Stimulated activated CD4-positive, alpha-beta T cell treated with anti-CD3 and anti-CD28 coated beads, Interleukin-4, amount 100 ng/mL, for 24 hours (primary cell): Measurements from ENCODE around the gene RUSF1.
"Not testable (repeated sequence)": the region's sequence is repeated elsewhere in the genome, so short reads cannot be mapped to it uniquely, and the experiment has no call there.

Experiments used
- DNase-seq: peaks from one replicate; pipeline ENCODE4 v3.0.0-alpha.2; 2020

Gene RUSF1

GRCh38 chr16:31507929-31508705 is at the start of gene RUSF1:
Gene RUSF1 (minus strand): TSS chr16:31508391. CDS start chr16:31508373, 18 bp downstream.
- peak; percentile 86 for DNase-seq

DNA sequence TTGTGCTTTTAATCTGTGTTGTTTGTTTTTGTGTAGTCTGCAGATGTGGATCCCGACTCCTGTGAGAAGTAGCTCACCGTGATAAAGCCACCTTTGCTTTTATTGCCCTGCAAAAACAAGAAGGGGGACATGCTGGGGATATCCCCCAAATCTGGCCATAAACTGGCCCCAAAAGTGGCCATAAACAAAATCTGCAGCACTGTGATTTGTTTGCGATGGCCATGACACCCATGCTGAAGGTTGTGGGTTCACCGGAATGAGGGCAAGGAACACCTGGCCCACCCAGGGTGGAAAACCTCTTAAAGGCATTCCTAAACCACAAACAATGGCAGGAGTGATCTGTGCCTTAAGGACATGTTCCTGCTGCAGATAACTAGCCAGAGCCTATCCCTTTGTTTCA is 34.6 kb upstream of the RUSF1 start:
- DNase-seq = no peak

DNA sequence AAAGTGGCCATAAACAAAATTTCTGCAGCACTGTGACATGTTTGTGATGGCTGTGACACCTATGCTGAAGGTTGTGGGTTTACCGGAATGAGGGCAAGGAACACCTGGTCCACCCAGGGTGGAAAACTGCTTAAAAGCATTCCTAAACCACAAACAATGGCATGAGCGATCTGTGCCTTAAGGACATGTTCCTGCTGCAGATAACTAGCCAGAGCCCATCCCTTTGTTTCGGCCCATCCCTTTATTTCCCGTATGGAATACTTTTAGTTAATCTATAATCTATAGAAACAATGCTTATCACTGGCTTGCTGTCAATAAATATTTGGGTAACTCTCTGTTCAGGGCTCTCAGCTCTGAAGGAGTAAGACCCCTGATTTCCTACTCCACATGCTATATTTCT is 31.6 kb upstream of the RUSF1 start:
- not testable (repeated sequence) for DNase-seq

GRCh38 chr16:31538243-31538598 is 30.0 kb upstream of the RUSF1 start:
- not testable (repeated sequence) for DNase-seq

GRCh38 chr16:31537362-31538242 is 29.4 kb upstream of the RUSF1 start:
- no peak for DNase-seq

GRCh38 chr16:31536804-31537361 is 28.7 kb upstream of the RUSF1 start:
- DNase-seq = no peak

GRCh38 chr16:31535737-31536136 is 27.5 kb upstream of the RUSF1 start:
- no peak for DNase-seq

DNA sequence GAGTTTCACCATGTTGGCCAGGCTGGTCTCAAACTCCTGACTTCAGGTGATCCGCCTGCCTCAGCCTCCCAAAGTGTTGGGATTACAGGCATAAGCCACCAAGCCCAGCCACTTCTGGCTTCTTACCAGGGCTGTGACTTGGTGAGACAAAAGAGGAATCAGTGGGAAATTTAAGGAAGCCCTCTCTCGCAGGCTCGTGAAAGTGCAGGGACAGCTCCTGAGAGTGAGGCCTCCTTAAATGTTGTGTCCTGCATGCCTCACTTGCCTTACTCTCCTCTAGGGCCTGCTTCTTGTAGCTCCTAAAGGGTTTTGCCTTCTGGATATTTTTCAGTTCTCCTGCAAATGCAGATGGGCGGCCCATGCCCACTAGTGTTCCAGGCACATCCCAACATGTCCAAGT is 24.7 kb upstream of the RUSF1 start:
- no peak for DNase-seq

- DNase-seq = no peak
Measured at GRCh38 chr16:31532120-31532519, 23.9 kb upstream of the RUSF1 start.

DNA sequence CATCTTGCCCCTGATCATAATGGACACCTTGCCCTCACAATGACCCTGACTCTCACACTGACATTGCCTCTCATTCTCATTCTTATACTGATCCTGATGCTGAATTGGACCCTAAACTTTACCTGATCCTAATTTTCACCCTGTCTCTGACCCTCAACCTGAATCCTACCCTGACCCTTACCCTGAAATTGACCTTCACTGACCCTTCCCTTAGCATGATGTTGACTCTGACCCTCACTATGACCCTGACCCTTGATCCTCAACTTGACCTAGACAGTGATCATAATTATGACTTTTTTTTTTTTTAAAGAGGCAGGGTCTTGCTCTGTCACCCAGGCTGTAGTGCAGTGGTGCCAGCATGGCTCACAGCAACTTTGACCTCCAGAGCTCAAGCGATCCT is 22.9 kb upstream of the RUSF1 start:
- DNase-seq = no peak

DNA sequence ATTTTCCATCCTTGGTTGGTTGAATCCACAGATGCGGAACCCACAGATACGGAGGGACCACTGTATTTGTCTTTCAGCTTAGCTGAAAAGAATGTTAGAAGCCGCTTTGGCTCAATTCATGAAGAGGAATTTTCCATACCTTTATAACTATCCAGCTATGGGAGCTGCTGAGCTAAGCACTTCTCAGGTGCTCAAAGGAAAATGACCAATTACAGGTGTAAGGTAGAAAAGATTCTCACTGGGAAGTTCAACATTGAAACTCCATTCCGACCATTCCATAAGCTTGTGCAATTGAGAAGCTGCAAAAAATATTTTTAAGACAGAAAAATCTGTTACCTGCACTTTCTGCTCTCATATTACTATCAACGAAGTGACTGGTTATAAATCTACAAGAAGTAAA is 22.2 kb upstream of the RUSF1 start:
- DNase-seq = no peak

- no peak for DNase-seq
Measured at GRCh38 chr16:31529937-31530312, 21.7 kb upstream of the RUSF1 start.

- DNase-seq = no peak
Measured at GRCh38 chr16:31529108-31529936, 21.1 kb upstream of the RUSF1 start.

DNA sequence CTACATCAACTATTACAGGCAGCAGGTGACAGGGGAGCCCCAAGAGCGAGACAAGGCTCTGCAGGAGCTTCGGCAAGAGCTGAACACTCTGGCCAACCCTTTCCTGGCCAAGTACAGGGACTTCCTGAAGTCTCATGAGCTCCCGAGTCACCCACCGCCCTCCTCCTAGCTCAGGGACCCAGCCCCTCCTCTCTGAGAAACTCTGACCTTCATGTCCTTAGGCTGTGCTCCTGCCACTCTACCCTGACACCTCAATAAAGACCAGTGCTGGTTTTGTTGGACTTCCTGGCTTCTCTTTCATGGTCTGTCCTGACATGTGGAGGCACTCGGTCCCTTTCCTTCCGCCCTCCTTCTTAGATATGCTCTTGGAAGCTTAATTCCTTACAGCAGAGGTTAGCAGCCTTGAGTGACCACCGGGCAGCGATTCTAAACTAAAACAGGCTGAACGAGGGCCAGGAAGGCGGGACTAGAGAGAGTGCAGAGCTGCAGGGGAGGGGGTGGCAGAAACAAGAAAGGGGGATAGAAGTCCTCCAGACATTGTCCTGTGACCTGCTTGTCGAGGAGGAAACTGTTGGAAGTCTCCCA is 20.4 kb upstream of the RUSF1 start:
- no peak for DNase-seq

DNA sequence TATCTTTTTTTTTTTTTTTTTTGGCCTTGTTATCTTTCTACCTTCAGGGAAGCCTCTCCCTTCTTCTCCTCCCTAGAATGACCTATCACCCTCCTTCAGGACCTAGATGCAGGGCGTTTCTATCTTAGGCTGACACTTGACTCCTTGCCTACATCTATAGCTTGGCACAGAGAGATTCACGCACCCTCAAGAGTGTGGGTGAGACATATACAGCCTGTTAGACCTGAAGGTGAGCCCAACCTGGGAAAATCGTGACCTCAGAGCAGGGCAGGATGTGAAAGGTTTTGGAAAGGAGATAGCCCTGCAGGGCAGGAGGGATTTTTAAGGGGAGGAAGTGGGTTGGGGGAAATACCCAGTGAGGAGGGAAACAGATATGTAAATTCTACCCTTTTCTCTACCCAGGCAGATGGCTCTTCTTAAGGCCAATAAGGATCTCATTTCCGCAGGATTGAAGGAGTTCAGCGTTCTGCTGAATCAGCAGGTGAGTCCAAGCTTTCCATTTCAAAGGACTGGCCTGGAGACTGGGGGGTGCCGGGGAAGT is 19.6 kb upstream of the RUSF1 start, which contains the start of gene AHSP:
AHSP (plus strand) TSS at position 167 of the 541 bp plus-strand sequence; CDS start at position 407, 240 bp downstream.
- DNase-seq = no peak

GRCh38 chr16:31525113-31525512 is 16.9 kb upstream of the RUSF1 start:
- DNase-seq = no peak

GRCh38 chr16:31523768-31524167 is 15.6 kb upstream of the RUSF1 start:
- DNase-seq = not testable (repeated sequence)

- no peak for DNase-seq
Measured at GRCh38 chr16:31522071-31522470, 13.9 kb upstream of the RUSF1 start.

DNA sequence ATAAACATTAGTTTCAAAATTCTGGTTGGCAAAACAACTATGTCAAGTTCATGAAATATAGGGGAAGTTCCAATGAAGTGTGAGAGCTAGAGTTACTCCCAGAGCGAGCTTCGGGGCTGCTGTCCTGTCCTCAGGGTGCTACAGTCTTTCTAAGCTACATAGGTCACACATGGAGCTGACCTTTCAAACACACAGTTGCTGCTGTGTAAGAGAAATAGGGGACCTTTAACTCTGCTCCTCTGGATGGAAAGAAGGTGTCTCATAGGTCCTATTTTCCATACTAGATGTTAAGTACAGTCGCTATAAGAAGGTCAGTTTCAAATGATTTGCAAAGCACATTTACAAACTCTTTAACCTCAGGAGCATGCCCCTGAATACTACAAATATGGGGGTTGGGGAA is 13.2 kb upstream of the RUSF1 start:
- DNase-seq = no peak

- no peak for DNase-seq
Measured at GRCh38 chr16:31519759-31520431, 11.7 kb upstream of the RUSF1 start.

- no peak for DNase-seq
Measured at GRCh38 chr16:31517800-31518402, 9.7 kb upstream of the RUSF1 start.
